HG02970 (cell line): ENCODE results near the gene CIZ1.
"Not testable (repeated sequence)": the region's sequence is repeated elsewhere in the genome, so short reads cannot be mapped to it uniquely, and the experiment has no call there.

Experiments
- ATAC-seq: cut with Tn5 transposase; IDR thresholded peaks from one replicate; pipeline ENCODE4 v1.9.1; 2021; ENCODE audit warnings: mild to moderate bottlenecking, moderate library complexity, moderate number of reproducible peaks; ENCODE audit not compliant: unreplicated experiment, low FRiP score

Gene CIZ1

DNA sequence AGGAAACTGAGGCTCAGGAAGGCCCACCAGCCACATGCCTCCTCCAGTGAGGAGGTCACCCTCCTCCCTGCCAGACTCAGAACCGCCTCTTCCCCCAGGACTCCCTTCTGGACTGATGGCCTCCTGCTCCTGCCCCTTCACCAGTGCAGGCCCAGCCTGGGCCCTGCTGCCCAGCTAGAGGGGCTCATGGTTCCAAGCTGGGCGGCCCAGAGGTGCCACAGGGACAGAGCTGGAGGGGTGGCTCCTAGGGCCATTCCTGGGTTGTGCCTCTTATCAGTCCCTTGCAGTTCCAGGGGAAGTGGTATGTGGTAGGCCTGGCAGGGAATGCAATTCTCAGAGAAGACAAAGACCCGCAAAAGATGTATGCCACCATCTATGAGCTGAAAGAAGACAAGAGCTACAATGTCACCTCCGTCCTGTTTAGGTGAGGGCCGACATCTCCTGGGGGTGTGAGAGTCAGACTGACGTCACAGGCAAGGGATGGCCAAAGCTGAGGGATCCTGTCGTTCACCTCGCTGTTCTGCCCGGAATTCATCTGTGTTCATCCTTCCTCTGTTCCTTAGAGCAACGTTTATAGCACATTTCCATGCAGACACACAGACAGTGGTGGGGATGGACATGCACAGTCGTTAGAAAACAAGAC lies 41.3 kb downstream of the CIZ1 start:
- no peak for ATAC-seq

DNA sequence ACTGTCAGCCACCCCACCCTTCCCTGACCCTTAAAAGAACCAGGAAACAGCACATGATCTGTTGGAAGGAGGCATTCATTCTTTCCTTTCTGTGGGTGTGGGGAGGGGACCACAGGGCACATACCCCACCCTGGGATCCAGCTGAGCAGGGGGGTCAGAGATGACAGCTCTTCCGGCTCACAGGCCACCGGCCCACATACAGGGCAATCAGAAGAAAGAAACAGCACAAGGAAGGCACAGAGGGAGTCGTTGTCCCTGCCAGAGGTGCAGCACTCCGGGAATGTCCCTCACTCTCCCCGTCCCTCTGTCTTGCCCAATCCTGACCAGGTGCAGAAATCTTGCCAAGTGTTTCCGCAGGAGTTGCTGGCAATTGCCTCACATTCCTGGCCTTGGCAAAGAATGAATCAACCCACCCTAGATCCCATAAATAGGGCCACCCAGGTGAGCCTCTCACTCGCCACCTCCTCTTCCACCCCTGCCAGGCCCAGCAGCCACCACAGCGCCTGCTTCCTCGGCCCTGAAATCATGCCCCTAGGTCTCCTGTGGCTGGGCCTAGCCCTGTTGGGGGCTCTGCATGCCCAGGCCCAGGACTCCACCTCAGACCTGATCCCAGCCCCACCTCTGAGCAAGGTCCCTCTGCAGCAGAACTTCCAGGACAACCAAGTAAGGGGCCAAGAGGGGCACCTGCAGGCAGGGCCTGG lies 42.2 kb downstream of the CIZ1 start, which contains the start of gene LCN2:
LCN2 (plus strand) TSS at position 453 of the 701 bp plus-strand sequence; CDS start at position 526, 73 bp downstream.
- no peak for ATAC-seq

DNA sequence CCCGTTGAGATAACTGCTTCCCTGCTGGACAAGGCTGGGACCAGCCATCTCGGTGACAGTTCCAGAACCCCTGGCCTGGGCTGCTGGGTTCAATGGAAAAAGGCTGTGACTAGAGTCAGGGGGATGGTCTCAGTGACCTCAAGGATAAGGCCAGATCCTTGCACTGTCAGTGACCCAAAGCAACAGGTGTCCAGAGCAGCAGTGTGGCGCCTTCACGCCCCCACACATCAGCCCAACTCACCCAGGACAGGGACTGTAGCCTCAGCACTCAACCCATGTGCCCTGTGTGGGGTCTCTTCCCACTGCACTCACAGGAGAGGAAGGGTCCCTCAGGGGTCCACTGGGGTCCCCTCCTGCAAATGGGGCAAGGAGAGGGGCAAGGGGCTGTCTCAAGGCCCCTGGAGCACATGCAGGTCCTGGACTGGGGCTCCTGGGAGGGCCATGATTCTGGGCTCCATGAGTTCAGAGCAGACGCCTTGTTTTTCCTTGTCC lies 42.8 kb downstream of the CIZ1 start:
- no peak for ATAC-seq

DNA sequence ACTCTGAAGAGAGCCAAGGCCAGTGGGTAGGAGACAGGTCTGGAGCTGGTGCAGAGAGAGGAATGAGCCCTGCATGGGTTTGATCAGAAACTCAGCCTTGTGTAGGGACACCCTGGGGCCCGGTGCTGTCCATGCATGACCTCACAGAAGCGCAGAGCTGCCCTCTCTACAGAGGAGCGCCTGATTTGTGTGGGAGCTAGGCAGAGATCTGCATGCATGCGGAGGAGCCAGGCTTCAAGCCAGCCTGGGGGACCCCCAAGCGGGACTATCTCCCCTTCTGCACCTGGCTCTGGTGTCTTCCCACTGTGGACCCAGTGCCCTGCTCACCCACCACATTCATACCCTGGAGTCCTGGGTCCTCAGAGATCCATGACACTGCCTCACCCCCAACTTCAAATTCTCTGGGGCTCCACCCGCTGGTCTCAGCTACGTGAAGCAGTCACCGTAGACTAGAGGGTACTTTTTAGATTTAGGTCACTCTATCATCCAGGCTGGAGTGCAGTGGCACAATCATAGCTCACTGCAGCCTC lies 44.7 kb downstream of the CIZ1 start:
- no peak for ATAC-seq

DNA sequence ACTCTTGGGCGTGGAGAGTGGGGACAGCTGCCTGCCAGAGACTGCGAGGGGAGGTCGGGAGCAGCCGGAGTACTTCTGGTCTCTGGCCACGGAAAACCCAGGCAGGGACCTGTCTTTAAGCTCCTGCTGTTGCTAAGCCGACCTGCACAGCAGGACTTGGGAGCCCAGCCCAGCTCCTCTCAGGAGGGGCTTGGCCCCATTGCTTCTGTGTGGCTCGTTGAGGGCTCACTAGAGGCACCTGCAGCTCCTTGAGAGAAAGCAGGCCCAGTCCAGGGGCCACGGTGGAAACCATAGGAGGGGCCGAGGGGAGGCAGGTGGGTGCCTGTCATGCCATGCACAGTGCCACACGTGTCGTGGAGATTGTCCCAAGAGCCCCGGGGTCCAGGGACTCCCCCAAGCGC lies 45.4 kb downstream of the CIZ1 start:
- no peak for ATAC-seq

DNA sequence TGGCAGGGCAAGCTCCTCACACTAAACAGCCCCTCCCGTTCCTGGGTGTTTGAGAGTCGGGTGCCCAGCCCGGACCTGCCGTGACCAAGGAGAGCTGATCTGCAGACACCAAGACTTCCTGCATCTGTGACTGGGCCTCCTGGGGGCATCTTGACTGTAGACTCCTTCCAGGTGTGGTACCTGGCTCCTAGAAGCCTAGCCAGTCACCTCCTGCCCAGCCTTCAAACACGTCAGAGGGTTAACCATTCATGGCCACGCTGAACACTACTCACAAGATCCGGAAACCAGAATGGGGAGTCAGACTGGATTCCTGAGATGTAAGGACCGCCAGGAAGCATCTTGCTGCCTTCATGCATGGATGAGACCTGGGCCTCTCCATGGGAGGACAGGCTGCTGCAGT lies 45.8 kb downstream of the CIZ1 start:
- ATAC-seq, result no peak

DNA sequence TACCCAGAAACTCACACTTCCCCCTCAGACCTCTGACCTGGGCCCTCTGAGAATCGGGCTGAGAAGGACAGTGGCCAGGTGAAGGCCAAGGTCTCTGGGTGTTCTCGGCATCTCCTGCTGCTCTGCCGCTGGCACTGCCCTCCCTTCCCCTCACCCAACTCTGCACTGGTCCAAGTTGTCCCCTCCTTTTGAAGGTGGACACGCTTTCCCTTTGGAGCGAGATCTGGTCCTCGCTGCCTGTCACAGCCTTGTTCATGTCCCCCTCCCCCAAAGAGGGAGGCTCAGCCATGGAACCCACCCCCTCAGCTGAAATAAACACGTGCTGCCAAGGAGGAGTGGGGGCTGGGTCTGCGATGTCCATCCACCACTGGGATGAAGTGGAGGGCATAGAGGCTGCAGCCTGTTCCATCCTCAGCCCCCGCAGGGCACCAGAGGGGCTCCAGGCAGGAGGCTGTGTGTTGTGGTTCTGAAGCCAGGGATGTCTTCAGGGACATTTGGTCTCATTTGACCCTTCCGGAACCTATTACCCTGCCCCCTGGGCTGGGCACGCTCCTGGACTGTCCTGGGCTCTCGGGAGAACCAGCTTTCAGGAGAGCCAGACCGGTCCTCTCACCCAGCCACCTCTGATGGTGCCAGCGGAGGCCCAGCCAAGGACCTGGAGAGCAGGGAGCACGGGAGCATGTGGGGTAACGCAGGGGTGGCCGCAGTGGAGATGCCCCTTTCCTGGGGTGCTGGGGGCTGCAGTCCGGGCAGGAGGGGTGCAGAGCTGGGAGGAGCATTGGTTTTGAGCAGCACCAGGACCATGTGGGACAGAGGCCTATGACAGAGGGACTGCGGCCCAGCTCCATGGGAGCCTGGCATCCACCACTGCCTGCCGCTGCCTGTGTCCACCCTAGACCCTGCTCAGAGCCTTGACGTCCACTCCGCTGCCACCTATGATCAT lies 46.9 kb downstream of the CIZ1 start:
- no peak for ATAC-seq

DNA sequence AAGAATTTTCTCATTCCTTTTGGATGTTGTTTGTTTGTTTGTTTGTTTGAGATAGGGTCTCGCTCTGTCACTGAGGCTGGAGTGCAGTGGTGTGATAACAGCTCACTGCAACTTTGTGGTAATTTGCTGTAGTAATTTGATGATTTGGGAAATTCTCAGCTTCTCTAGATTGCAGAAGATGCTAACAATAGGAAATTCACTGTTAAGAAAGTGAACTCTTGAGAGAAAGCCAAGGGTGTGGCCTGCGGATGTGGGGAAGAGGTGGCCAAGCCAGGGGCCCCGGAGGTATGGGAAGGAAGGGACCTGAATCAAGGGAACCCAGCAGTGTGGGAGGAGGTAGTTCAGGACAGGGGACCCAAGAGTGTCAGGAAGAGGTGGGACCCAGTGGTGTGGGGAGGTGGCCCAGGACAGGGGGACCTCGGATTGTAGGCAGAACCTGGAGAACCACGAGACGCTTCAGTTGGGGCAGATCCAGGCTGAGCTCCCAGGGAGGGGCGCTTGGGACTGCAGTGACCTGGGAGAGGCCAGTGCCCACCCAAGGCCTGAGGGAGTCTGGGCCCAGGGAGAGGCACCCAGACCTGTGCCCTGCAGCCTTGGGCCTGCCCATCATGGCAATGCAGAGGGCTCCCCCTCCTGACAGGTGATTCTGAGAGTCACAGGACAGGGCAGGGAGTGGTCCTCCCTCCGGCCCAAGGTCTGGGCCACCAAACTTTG lies 47.7 kb downstream of the CIZ1 start:
- no peak for ATAC-seq

DNA sequence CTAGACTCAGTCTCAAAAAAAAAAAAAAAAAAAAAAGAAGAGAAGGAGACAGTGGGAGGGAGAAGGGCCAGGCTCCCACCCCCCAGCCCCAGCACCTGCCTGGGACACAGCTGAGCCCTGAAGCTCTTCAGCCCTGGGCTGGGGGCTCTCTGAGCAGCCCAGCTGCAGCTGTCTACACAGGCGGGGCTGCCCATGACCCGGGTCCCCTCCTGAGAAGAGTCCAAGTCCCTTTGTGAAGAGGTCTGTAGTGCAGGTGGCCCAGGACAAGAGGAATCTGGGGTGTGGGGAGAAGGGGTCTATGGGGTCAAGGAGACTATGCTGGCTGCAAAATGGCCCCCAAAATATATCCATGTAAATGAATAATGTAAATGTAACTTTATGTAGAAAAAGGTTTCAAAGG lies 48.8 kb downstream of the CIZ1 start:
- no peak for ATAC-seq

DNA sequence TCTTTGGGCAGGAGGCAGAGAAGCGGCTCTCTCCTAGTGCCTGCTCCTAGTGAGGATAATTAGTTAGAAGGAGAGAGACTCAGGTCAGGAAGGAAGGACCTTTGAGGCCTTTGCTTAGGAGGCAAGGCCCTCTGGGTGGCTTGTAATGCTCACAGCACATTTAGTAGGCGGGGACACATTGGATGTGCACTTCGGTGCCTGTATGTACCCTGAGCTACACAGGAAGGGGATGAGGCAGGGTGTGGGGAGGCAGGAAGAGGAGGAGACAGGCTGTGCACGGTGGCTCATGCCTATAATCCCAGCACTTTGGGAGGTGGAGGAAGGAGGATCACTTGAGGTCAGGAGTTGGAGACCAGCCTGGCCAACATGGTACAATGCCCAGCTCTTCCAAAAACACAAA lies 49.3 kb downstream of the CIZ1 start:
- ATAC-seq, result no peak

DNA sequence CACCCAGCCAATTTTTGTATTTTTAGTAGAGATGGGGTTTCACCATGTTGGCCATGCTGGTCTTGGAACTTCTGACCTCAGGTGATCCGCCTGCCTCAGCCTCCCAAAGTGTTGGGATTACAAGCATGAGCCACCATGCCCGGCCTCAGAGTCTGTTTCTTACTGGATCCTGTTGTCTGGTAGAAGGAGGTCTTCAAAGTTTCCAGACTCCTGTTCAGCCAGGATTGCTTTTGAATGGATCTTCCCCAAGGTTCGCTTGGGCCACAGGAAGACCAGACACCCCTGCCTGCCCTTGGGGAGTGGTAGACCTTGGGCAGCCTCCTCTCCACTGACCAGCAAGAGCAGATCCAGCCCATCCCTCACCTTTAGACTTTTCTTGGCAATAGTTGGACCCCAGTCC lies 49.8 kb downstream of the CIZ1 start:
- no peak for ATAC-seq

DNA sequence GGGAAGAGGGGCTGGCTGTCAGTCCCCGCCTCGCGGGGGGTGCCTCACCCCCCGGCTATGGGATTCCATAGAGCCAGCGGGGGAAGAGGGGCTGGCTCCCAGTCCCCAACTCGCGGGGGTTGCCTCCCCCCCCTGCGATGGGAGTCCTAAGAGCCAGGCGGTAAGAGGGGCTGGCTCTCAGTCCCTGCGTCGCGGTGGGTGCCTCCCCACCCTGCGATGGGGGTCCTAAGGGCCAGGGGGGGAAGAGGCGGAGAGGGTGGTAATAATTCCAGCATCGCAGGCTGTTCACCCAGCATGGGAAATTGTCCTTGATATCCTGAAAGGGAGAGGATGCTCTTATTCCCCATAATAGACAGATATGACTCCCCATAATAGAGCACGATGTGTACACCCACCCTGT lies 51.8 kb downstream of the CIZ1 start:
- ATAC-seq, result no peak

DNA sequence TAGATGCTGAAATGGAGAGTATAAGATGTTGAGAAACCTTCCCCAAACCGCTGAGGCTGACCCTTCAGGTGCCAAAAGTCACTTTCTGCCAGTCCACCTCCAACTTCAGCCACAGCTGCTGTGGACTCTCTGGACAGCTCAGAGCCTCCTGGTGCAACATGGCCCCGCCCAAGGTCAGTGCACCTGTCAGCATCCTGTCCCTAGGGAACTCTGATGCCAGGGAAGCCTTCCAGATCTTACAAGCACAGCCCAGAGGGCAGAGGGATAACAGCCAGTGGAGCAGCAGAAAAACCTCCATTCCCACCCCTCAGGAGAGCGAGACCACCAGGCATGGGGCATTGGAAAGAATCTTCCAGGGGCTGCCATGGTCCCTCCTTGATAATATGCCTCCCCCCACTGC lies 53.4 kb downstream of the CIZ1 start:
- ATAC-seq, result no peak

DNA sequence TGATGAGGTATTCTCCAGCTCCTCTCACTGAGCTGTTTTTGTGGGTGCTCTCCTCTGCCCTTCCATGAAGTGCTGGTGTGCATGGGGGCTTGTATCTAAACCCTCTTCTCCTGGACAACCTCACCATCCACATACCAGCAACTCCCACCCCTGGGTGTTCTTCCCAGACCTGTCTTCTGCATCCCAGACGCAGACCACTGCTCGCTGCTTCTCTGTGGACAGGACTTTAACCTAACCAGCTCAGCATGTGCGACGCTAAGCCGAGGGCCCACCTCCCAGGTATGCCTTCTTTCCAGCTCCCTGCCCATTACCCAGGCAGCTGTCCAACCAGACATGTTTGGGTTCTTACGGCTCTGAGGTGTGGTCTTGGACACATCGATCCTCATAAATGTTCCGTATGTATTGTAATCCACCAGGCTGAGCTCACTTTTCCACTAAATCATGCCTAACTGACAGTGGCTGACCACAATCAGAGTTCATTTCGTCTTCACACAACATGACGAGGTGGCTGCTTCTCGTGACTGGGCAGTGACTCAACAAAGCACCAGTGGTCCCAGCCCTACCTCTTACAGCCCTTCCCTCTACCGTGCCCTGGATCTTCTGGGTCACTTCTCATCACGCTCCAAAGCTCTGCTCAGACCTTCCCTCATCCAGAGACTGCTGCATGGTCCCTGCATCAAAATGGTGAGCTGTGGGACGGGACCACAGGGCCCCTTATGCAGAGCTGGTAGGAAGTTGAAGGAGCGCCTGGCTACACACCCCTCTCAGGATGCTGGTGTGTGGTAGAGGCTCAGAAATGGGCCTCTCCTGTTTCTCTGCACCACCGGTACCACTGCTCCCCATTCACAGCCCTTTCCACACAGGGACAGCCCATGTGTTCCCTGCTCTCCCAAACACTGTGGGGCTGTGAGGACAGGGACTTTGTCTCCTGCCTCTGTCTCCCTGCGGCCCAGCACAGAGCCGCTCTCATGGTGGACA lies 54.3 kb downstream of the CIZ1 start:
- ATAC-seq, result no peak

DNA sequence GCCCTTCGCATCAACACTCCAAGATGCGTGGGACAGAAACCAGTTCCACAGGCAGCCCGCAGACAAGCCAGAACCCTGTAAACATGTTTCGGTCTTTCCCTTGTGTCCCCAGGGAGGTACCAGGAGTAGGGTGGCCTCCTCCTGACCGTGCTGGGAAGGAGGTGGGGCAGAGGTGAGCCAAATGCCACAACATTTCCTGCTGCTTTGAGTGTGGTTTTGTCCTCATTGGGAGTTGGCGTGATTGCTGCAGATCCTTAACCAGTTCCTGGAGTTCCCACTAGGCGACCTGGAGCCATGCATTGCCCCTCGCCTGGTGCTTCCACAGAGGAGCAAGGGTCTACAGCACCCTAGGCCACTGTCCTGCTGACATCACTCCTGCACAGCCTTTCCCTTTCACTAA lies 55.8 kb downstream of the CIZ1 start:
- not testable (repeated sequence) for ATAC-seq

DNA sequence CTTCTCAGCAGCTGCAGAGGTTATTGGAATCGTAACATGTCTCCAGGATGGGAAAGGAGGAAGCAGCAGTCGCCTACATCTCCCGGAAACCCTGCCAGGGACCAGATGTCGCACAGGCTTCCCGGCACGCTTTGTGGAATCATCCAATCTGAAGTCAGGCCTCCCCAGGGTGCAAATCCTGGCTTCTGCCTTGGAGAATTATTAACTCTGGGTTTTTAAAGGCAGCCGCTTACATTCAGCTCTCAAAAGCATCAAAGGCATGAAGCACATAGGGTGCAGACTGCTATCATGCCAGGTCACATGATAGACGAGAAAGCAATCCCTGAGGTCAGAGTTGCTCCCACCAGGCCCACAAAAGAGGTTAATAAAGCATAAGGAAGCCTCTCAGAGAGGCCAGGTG lies 59.2 kb downstream of the CIZ1 start:
- not testable (repeated sequence) for ATAC-seq

DNA sequence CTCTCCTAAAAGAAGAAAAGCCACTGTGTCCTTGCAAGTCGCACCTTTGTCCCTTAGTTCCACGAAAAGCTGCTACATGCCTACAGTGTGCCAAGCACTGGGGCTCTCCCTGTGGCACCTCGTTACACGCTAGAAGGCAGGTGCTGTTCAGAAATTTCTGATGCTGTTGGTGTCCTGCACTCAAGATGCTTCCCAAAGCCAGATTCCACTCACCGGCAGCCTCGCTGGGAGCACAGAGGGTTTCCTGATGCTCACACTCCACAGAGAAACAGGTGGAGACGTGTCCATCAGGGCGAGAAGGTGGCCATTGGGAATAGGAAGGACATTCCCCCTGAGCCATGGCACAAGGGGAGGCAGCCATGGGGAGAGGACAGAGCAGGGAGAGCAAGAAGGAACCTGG lies 60.0 kb downstream of the CIZ1 start:
- not testable (repeated sequence) for ATAC-seq

DNA sequence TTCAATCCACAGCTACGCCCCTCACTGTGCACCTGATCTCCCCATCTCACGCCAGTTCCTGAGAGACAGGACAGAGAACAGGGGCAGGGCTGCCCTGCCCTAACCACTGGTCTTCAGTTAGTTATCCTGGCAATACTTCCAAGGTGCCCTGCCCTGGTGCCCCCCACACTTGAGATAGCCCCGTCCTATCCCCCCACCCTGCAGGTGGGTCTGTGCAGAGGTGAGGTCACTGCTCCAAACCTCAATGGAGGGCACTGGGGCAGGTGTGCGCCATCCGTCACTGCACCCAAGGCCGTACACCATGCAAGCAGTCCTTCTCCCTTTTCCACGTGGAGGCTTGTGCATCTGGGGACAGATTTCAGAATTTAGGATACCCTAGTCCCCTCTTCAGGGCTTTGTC lies 60.7 kb downstream of the CIZ1 start:
- ATAC-seq, result not testable (repeated sequence)
